Tibial nerve (tissue), 3 donors: ENCODE data around the gene ATP1A2.

Experiments
- POLR2A ChIP-seq, 2 donors: fragments of 450-650 bp; IDR thresholded peaks; one replicate each; pipeline ENCODE4 v1.6.1; 2017; ENCODE audit warnings: antibody characterized with exemption in 2 of 2, mild to moderate bottlenecking in 2 of 2, moderate library complexity in 2 of 2
- TF ChIP-seq, protein P1 (sequence below), 5 experiments: fragments of 200-600 bp in 3 of 5; fragments of 450-650 bp in 2 of 5; sonication (generic) in 3 of 5; IDR thresholded peaks; one replicate each; pipeline ENCODE4 v1.5.1; 2016 to 2019; ENCODE audit warnings: antibody characterized with exemption in 5 of 5, mild to moderate bottlenecking in 3 of 5, moderate library complexity in 2 of 5

DNA sequence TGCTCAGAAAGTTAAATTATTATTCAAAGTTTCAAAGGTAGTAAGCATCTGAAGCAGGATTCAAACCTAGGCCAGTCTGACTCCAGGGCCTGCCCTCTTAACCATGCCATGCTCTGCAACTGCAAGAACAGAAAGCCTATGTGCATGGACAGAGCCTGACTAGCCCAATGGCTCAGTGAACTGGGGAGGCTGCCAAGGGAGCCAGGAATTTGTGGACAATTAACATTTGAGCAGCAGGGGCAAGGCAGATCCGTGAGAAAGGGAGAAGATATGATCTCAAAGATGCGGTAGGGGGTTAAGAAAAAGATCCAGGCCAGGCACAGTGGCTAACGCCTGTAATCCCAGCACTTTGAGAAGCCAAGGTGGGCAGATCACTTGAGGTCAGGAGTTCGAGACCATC, 29.4 kb downstream of the ATP1A2 start:
- TF ChIP-seq, protein P1, sequence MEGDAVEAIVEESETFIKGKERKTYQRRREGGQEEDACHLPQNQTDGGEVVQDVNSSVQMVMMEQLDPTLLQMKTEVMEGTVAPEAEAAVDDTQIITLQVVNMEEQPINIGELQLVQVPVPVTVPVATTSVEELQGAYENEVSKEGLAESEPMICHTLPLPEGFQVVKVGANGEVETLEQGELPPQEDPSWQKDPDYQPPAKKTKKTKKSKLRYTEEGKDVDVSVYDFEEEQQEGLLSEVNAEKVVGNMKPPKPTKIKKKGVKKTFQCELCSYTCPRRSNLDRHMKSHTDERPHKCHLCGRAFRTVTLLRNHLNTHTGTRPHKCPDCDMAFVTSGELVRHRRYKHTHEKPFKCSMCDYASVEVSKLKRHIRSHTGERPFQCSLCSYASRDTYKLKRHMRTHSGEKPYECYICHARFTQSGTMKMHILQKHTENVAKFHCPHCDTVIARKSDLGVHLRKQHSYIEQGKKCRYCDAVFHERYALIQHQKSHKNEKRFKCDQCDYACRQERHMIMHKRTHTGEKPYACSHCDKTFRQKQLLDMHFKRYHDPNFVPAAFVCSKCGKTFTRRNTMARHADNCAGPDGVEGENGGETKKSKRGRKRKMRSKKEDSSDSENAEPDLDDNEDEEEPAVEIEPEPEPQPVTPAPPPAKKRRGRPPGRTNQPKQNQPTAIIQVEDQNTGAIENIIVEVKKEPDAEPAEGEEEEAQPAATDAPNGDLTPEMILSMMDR (IDR thresholded peaks at IDR 0.05), result no peak
- no peak for TF ChIP-seq POLR2A (IDR thresholded peaks at IDR 0.05)
